Stimulated activated naive CD8-positive, alpha-beta T cell treated with anti-CD3 and anti-CD28 coated beads, Interleukin-15, Interleukin-2, amounts not matched to agents 100 ng/mL and 50 ng/mL, for 24 hours (primary cell): ENCODE data around the gene ATP11A.
"Not testable (repeated sequence)": the region's sequence is repeated elsewhere in the genome, so short reads cannot be mapped to it uniquely, and the experiment has no call there.

Experiments
- H3K27ac Mint-ChIP-seq: one replicate; pipeline ENCODE4 v1.8.0; 2021; ENCODE audit warnings: mild to moderate bottlenecking, mixed read lengths
- H3K27me3 Mint-ChIP-seq: one replicate; pipeline ENCODE4 v1.8.0; 2021; ENCODE audit warnings: mixed read lengths
- H3K36me3 Mint-ChIP-seq: one replicate; pipeline ENCODE4 v1.8.0; 2021; ENCODE audit warnings: low read depth, mixed read lengths
- H3K4me1 Mint-ChIP-seq: one replicate; pipeline ENCODE4 v1.8.0; 2021; ENCODE audit warnings: low read depth, mixed read lengths
- H3K4me3 Mint-ChIP-seq: one replicate; pipeline ENCODE4 v1.8.0; 2021; ENCODE audit warnings: mild to moderate bottlenecking, mixed read lengths
- H3K9me3 Mint-ChIP-seq: one replicate; pipeline ENCODE4 v1.8.0; 2021; ENCODE audit warnings: mixed read lengths

The ATP11A gene

DNA sequence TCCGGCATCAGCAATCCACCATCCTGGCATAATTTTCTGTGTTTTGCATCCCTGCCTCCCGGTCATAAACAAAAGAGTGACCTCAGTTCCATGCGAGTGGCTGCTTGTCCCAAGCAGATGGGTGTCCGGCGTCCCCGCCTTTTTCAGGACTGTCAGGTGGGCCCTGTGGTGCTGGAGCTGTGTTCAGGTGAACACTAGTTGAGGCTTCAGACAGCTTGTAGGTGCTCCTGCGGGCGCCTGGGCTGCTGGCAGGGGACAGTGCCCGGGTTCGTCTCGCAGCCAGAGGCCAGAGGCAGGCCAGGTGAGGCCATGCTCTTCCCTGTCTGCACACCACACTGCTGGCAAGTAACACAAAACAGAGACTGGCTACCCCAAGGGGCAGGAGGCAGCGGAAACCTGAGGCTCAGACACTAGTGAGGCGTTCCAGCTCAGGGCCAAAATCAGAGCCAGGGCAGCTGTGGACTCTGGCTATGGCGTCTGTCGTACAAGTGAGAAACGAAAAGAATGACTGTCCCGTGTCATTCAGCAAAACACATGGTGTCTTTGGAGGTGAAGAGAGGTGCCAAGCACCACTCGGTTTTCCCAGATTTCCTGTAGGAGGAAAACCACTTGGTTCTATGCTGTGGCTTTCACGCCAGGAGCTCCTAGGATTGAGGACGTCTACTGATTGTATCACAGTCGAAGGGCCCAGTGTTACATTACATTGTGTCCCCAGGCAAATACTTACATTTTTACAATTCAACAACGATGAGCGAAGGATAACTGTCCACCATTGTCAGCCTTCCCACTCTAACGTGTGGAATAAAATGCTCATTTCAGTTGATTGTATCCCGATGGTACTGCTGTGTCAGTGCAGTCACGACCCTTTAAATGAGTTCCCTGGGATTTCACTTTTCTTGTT lies 104.0 kb downstream of the ATP11A start:
- H3K27ac Mint-ChIP-seq, result no peak overlapping the region
- H3K9me3 Mint-ChIP-seq, result peaks cover 8% of the 10 kb centered on the region
- H3K27me3 Mint-ChIP-seq, result no peaks in the 10 kb centered on the region
- H3K36me3 Mint-ChIP-seq, result peaks cover 24% of the 10 kb centered on the region
- H3K4me3 Mint-ChIP-seq, result no peak overlapping the region
- H3K4me1 Mint-ChIP-seq, result peaks cover 9% of the 10 kb centered on the region

DNA sequence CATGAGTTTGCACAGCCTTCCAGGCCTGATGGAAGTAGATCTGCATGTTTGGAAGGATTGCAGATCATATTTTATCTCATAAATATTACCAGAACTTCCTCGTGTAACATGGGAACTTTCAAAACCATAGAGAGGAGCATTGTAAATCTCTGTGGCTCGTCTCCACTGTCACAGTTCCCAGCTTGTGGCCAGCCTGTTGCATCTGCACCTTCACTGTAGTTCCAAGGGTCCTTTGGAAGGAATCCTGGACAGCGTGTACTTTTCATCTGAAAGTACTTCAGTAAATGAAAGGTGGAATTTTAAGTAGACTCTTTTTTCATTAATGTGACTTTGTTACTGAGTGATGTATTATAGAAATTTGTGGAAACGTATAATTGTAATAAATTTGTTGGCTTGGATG lies 105.4 kb downstream of the ATP11A start:
- Mint-ChIP-seq H3K9me3 (peaks cover 12% of the 10 kb centered on the region), H3K4me3 (no peak overlapping the region), H3K27me3 (no peaks in the 10 kb centered on the region), H3K27ac (no peak overlapping the region), H3K4me1 (peaks cover 9% of the 10 kb centered on the region), H3K36me3 (peaks cover 39% of the 10 kb centered on the region)

DNA sequence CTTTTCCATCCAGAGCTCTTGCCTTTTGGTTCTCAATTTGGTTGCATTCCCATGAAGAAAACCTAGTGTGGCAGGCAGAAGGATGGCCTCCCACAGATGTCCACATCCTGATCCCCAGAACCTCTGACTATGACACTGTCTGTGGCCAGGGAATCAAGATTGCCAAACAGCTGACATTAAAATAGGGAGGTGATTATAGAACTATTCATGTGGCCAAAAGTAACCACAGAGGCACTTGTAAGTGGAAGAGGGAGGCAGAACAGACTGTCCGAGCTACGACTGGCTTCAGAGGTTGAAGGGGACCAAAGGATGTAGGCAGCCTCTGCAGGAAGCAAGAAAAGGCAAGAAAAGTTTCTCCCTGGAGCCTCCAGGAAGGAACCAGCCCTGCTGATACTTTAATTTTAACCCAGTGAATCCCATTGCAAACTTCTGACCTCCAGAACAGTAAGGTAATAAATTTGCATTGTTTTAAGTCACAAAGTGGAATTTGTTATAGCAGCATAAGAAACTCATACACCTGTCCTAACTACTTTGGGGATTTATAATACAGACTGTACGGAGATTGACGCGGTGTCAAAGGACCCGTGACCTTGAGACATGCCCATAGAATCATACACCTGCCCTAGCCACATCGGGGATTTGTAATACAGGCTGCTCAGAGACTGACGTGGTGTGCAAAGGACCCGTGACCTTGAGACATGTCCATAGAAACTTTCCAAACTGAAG lies 106.5 kb downstream of the ATP11A start:
- no peak overlapping the region for H3K27ac Mint-ChIP-seq
- peaks cover 6% of the 10 kb centered on the region for H3K4me1 Mint-ChIP-seq
- no peaks in the 10 kb centered on the region for H3K27me3 Mint-ChIP-seq
- no peak overlapping the region for H3K4me3 Mint-ChIP-seq
- H3K36me3 Mint-ChIP-seq, result peaks cover 44% of the 10 kb centered on the region
- peaks cover 12% of the 10 kb centered on the region for H3K9me3 Mint-ChIP-seq

DNA sequence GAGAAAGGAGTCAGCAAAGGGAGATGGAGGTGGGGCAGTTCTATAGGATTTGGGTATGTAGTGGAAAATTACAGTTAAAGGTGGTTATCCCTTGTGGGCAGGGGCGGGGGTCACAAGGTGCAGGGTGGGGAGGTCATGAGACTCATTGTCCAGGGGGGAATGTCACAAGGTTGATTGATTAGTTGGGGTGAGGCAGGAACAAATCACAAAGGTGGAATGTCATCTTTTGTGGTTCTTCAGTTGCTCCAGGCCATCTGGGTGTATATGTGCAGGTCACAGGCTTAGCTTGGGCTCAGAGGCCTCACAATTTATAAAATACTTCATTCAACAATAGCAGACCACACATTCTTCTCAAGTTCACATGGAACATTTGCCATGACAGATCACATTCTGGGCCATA lies 109.6 kb downstream of the ATP11A start:
- Mint-ChIP-seq H3K4me3 (no peak overlapping the region), H3K4me1 (peaks cover 8% of the 10 kb centered on the region), H3K27me3 (no peaks in the 10 kb centered on the region)

DNA sequence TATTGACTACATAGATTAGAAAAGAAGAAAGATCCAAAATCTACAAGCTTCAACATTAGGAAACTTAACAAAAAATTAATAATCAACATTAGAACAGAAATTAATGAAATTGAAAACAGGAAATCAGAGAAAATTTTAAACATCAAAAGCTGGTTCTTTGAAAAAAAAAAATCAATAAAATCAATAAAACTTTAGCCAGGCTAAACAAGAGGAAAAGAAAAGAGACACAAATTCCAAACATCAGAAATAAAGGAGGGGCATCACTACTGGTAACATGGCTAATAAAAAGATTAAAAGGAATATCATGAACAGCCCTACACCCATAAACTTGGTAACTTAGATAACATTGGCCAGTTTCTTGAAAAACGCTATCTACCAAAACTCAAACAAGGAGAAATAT lies 110.2 kb downstream of the ATP11A start:
- Mint-ChIP-seq H3K9me3 (peaks cover 12% of the 10 kb centered on the region), H3K36me3 (peaks cover 39% of the 10 kb centered on the region), H3K27ac (no peak overlapping the region), H3K4me1 (peaks cover 8% of the 10 kb centered on the region), H3K27me3 (no peaks in the 10 kb centered on the region), H3K4me3 (no peak overlapping the region)

More for the DNA sequence above, 109.6 kb downstream of the ATP11A start:
- Mint-ChIP-seq H3K27ac (no peak overlapping the region), H3K36me3 (peaks cover 39% of the 10 kb centered on the region), H3K9me3 (peaks cover 12% of the 10 kb centered on the region)

DNA sequence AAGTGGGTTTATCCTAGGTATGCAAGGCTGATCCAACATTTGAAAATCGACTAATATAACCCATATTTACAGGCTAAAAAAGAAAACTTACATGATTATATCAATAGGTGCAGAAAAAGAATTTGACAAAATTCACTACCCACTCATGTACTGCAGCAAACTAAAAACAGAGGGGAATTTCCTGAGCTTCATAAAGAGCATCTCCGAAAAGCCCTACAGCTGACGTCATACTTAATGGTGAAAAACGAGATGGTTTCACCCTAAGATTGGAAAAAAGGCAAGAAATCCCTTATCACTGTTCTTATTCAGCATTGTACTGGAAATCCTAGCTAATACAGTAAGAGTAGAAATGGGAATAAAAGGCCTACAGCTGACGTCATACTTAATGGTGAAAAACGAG lies 111.0 kb downstream of the ATP11A start:
- not testable (repeated sequence) for H3K4me1 Mint-ChIP-seq, H3K4me3 Mint-ChIP-seq, H3K27me3 Mint-ChIP-seq, H3K27ac Mint-ChIP-seq
- Mint-ChIP-seq H3K36me3 (peaks cover 39% of the 10 kb centered on the region), H3K9me3 (peaks cover 12% of the 10 kb centered on the region)

DNA sequence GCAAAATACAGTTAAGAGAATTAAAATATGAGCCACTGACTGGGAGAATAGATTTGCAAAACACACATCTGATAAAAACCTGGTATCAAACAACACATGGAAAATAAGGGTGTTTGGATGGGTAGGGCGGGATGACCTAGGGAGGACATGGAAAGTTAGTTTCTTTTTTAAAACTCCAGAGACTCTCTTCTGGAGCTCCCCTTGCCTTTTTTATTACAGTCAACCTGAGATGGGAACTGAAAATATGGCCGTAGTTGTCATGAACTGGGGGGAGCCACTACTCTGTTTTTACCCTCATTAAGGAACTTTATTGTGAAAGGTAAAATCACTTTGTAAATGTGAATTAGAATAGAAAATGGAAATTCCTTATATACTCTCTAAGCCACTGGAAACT lies 113.0 kb downstream of the ATP11A start:
- Mint-ChIP-seq H3K27me3 (no peaks in the 10 kb centered on the region), H3K36me3 (peaks cover 37% of the 10 kb centered on the region), H3K27ac (peak overlapping the region; percentile 19), H3K4me1 (peaks cover 8% of the 10 kb centered on the region), H3K9me3 (peaks cover 12% of the 10 kb centered on the region), H3K4me3 (no peak overlapping the region)

DNA sequence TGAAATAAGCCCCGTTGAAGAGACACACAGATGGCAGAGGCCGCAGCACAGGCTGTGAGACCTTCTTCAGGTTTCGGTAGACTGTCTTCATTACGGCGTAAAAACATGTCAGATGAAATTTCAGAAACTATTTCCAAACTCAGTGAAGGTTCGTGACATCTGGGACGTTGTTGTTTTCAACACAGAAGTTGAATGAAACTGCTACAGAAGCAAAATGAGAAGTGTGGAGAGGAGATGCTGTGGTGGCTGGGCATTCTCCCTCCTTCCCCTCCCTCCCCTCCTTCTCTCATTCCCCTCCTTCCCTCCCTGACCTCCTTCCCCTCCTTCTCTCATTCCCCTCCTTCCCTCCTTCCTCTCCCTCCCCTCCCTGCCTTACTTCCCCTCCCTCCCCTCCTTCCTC lies 113.6 kb downstream of the ATP11A start:
- Mint-ChIP-seq H3K4me3 (no peak overlapping the region), H3K27me3 (no peaks in the 10 kb centered on the region), H3K9me3 (peaks cover 8% of the 10 kb centered on the region), H3K36me3 (peaks cover 32% of the 10 kb centered on the region), H3K27ac (no peak overlapping the region), H3K4me1 (peaks cover 8% of the 10 kb centered on the region)

DNA sequence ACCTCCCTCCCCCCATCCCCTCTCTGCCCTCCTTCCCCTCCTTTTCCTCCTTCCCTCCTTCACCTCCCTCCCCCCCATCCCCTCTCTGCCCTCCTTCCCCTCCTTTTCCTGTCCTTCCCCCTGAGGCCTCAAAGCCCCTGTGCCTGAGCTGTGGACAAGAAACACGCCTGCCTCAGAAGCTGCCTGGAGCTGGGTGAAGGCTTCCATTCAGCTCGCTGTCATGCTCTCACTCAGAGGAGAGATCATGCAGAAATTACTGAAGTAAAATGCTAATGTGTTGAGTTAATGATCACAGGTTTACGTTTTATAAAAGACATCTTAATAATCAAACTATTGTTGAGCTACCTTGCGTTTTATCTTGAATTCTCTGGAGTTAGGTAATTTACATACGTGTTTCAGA lies 114.5 kb downstream of the ATP11A start:
- no peak overlapping the region for H3K4me3 Mint-ChIP-seq
- no peaks in the 10 kb centered on the region for H3K9me3 Mint-ChIP-seq
- no peak overlapping the region for H3K27ac Mint-ChIP-seq
- no peaks in the 10 kb centered on the region for H3K27me3 Mint-ChIP-seq
- H3K4me1 Mint-ChIP-seq, result peaks cover 8% of the 10 kb centered on the region
- H3K36me3 Mint-ChIP-seq, result peaks cover 23% of the 10 kb centered on the region

DNA sequence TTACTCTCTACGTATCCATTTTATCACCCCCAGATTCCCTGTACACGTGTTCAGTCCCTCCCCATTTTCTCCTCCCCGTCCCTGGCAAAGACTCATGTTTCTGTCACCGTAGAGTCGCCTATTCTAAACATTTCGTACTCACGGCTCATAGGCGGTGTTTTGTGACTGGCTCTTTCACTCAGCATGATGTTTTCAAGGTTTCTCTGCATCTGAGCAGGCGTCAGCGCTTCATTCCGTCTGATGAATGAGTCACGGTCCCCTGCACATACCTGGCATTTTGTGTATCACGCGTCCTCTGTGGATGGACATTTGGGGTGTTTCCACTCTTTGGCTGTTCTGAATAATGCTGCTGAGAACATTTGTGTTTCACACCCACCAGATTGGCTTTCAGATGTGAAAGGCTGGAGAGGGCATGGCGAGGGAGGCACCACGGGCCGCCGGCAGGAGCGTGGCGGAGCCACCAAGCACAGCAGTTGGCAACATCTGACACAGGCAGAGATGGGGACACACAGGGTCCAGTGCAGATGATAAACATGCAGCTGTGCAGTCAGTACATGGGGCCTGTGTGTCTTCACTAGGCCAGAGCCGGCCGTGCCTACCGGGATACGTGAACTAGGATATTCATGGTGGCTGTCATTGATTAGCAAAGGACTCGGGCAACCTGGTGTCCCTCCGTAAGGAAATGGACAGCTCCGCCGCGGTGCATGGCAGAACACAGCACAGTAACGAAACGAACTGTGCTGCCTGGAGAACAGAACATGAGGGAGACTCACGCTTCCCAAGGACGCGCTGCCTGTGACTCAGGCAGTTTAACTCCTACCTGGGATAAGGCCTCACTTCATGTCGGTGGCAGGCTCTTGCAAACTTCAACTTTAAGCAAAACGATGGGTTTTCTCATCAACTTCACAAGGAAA lies 117.2 kb downstream of the ATP11A start:
- Mint-ChIP-seq H3K27me3 (no peaks in the 10 kb centered on the region), H3K4me1 (peaks cover 8% of the 10 kb centered on the region), H3K9me3 (no peaks in the 10 kb centered on the region), H3K4me3 (no peak overlapping the region), H3K27ac (no peak overlapping the region), H3K36me3 (peaks cover 9% of the 10 kb centered on the region)

DNA sequence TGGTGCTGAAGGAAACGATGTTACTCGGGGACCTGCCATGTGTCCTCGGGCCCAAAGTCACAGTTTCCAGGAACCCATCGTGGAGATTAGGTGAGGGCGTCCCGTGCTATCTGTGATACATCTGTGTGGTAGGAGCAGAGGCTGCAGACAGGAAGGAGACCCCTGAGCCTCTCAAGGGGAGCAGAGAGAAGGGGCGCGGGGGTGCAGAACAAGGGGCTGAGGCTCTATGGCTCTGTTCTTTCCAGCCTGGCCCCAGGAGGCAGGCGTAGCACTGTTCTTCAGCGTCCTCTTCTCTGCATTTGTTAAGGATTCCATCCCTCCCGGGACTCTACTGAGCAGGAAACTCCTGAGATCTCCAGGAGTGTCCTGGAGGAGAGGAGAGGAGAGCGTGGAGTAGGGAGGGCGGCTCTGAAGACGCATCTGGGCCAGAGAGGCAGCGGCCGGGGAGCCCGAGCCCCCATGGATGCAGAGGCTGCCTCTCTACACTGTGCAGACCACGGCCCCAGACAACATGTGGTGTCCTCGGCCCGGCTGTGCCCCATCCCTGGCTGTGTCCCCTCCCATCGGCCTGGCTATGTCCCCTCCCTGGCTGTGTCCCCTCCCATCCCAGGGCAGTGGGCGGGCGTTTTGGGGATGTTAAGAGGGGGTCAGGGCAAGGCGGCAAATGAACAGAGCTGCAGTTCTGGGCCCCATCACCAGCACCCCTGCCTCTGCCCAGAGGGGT lies 118.0 kb downstream of the ATP11A start:
- H3K27me3 Mint-ChIP-seq, result no peaks in the 10 kb centered on the region
- no peak overlapping the region for H3K4me3 Mint-ChIP-seq
- no peak overlapping the region for H3K27ac Mint-ChIP-seq
- peaks cover under 1% of the 10 kb centered on the region for H3K4me1 Mint-ChIP-seq
- H3K9me3 Mint-ChIP-seq, result no peaks in the 10 kb centered on the region
- peaks cover 9% of the 10 kb centered on the region for H3K36me3 Mint-ChIP-seq

DNA sequence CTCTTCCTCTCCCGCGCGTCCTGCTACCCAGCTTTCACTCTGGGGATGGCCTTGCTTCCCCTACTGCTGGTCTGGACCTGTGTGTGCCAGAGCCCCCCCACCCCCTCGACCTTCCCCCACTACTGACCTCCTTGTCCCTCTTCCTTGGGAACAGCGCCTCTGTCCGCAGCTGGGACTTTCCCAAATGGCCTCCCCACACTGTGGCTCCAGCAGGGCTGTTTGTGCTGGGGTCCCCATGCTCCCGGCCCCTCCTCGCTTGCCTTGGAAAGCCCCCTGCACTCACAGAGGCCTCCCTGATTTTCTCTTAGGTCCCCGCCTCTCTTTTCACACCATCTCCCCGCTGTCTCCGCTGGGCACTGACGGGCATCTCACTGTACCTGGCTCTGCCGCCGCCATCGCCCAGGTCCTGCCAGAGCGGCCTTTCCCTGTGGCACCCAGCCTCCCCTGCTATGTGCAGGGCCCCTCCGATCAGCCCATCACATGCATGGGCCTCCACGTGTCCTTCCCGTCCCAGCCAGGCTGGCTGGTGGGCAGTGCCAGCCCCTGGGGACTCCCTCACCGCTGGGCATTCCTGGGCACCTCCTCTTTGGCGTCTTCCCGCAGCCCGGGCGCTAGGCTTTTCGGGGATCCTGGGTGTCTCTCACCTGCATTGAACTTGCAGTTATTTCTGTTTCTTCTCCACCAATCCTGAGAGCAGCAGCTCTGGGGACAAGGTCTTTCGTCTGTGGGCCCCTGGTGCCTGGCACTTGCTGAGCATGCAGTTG lies 118.7 kb downstream of the ATP11A start:
- Mint-ChIP-seq H3K4me1 (no peaks in the 10 kb centered on the region), H3K36me3 (peaks cover 14% of the 10 kb centered on the region), H3K27me3 (no peaks in the 10 kb centered on the region)

DNA sequence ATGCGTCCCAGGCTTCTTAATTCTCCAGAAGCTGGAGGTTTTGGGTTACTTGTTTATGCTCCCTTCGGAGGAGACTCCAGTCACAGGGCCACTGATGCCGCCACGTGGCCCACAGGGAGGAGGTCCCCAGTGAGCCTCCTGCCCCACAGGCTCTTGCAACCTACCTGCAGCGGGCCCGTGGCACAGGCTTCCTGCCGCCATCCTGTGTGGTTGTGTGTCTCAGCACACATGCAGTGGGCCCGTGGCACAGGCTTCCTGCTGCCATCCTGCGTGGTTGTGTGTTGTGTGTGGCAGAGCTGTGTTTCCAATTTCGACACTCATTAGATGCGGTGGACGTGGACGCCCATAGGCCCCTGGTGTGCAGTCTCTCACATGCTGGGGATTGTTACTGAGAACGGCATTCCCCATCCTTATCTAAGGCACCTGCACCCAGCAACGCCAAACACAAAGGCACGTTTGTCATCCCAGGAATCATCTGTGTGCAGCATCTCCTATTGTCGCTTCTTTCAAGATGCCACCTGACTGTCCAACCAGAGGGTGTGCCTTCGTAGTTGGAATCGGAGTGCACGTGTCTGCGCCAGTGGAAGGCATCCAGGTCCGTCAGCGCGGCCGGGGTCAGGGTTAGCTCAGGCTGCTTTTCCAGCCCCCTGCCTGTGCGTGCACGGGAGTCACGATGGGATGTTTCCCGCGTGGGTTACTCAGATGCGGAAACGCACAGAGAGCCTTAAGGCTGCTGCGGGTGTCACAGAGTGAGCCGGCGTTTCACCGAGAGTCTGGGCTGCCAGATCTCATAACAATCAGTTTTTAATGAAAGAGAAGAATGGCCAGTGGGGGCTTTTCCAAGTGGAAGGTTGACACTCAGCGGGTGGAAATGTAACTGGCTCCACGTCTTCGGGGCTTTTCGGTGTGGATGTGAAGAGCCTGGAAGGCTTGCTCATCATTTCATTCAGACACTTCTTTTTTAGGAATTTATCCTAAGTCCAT lies 119.8 kb downstream of the ATP11A start:
- Mint-ChIP-seq H3K27me3 (no peaks in the 10 kb centered on the region), H3K36me3 (peaks cover 19% of the 10 kb centered on the region), H3K9me3 (no peaks in the 10 kb centered on the region), H3K4me3 (no peak overlapping the region), H3K27ac (no peak overlapping the region), H3K4me1 (no peaks in the 10 kb centered on the region)

More for the DNA sequence above, 118.7 kb downstream of the ATP11A start:
- H3K4me3 Mint-ChIP-seq, result no peak overlapping the region
- H3K27ac Mint-ChIP-seq, result no peak overlapping the region
- H3K9me3 Mint-ChIP-seq, result no peaks in the 10 kb centered on the region
